ENCODE data around the gene STOML2.

DNA sequence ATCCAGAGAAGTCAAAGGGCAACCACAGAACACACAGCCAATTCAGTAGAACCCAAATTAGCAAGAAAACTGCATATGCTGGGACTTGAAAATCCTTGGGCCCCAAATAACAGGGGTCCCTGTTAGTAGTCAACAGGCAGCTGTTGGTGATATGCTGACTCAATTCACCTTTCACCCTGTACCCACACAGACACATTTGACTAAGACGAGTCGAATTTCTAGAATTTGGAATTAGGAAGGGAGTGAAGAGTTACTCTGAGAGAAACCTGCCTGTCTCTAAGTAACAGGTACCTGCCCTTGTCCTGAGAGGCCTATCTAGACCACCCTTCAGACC lies 29.7 kb downstream of the STOML2 start:
- TF ChIP-seq, protein P1, sequence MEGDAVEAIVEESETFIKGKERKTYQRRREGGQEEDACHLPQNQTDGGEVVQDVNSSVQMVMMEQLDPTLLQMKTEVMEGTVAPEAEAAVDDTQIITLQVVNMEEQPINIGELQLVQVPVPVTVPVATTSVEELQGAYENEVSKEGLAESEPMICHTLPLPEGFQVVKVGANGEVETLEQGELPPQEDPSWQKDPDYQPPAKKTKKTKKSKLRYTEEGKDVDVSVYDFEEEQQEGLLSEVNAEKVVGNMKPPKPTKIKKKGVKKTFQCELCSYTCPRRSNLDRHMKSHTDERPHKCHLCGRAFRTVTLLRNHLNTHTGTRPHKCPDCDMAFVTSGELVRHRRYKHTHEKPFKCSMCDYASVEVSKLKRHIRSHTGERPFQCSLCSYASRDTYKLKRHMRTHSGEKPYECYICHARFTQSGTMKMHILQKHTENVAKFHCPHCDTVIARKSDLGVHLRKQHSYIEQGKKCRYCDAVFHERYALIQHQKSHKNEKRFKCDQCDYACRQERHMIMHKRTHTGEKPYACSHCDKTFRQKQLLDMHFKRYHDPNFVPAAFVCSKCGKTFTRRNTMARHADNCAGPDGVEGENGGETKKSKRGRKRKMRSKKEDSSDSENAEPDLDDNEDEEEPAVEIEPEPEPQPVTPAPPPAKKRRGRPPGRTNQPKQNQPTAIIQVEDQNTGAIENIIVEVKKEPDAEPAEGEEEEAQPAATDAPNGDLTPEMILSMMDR (IDR thresholded peaks at IDR 0.05), result no peak
- no peak for TF ChIP-seq POLR2A (IDR thresholded peaks at IDR 0.05)

All from right lobe of liver (tissue), 4 donors.